ENCODE results near the gene GKN2. TPM values are rescaled to one million over a fixed set of nuclear protein-coding genes. Genes with fewer than 3 reads are reported as not detected.

Gene GKN2
- polyA plus RNA-seq, 1 donor from 2014 or later: not detected

- Histone ChIP-seq H3K36me3 (ENCODE audit: insufficient read depth, low read length) (no peaks in the 10 kb centered on the region), H4K20me1 (ENCODE audit: insufficient read depth) (no peaks in the 10 kb centered on the region), H3K9me2 (ENCODE audit: insufficient read depth, low read length) (no peaks in the 10 kb centered on the region), H3K4me2 (ENCODE audit: low read length) (no peak overlapping the region), H3K79me2 (replicated peaks; ENCODE audit: insufficient read depth, low read length) (no peaks in the 10 kb centered on the region), H3K9me3 (ENCODE audit: low read length) (no peaks in the 10 kb centered on the region), H3K27me3 (ENCODE audit: insufficient read depth, low read depth, low read length) (no peaks in the 10 kb centered on the region), H2AFZ (ENCODE audit: low read depth, low read length) (no peak overlapping the region), H3K9ac (ENCODE audit: low read length) (no peak overlapping the region), H3K27ac (ENCODE audit: low read length) (no peak overlapping the region), H3K4me3 (ENCODE audit: low read length) (no peak overlapping the region), H3F3A (ENCODE audit: insufficient read depth, low read length, poor library complexity, severe bottlenecking) (no peaks in the 10 kb centered on the region)
- TF ChIP-seq SMC3 (conservative IDR thresholded peaks at IDR 0.05; ENCODE audit: poor library complexity) (no peak), EP300 (conservative IDR thresholded peaks at IDR 0.05; ENCODE audit: poor library complexity, severe bottlenecking) (no peak)
Observed at GRCh38 chr2:68992341-68992740, 39.6 kb upstream of the GKN2 start.

- no peak overlapping the region for H2AFZ ChIP-seq (ENCODE audit: low read depth, low read length)
- H3K4me2 ChIP-seq (ENCODE audit: low read length): no peak overlapping the region
- H3K27ac ChIP-seq (ENCODE audit: low read length): no peak overlapping the region
- TF ChIP-seq RAD21 (conservative IDR thresholded peaks at IDR 0.05) (no peak), EP300 (conservative IDR thresholded peaks at IDR 0.05; ENCODE audit: poor library complexity, severe bottlenecking) (no peak), REST (IDR thresholded peaks at IDR 0.05; ENCODE audit: borderline replicate concordance) (no peak), EZH2 (IDR thresholded peaks at IDR 0.05; ENCODE audit: borderline replicate concordance, insufficient read depth, low read length, poor library complexity, severe bottlenecking) (no peak), POLR2AphosphoS5 (IDR thresholded peaks at IDR 0.05) (no peak), MXI1 (conservative IDR thresholded peaks at IDR 0.05; ENCODE audit: poor library complexity, severe bottlenecking) (no peak), TAF1 (IDR thresholded peaks at IDR 0.05; ENCODE audit: low read depth) (no peak), SMC3 (conservative IDR thresholded peaks at IDR 0.05; ENCODE audit: poor library complexity) (no peak)
- TF ChIP-seq, protein P1, sequence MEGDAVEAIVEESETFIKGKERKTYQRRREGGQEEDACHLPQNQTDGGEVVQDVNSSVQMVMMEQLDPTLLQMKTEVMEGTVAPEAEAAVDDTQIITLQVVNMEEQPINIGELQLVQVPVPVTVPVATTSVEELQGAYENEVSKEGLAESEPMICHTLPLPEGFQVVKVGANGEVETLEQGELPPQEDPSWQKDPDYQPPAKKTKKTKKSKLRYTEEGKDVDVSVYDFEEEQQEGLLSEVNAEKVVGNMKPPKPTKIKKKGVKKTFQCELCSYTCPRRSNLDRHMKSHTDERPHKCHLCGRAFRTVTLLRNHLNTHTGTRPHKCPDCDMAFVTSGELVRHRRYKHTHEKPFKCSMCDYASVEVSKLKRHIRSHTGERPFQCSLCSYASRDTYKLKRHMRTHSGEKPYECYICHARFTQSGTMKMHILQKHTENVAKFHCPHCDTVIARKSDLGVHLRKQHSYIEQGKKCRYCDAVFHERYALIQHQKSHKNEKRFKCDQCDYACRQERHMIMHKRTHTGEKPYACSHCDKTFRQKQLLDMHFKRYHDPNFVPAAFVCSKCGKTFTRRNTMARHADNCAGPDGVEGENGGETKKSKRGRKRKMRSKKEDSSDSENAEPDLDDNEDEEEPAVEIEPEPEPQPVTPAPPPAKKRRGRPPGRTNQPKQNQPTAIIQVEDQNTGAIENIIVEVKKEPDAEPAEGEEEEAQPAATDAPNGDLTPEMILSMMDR (IDR thresholded peaks at IDR 0.05; ENCODE audit: poor library complexity, severe bottlenecking): no peak
- H3K9ac ChIP-seq (ENCODE audit: low read length): no peak overlapping the region
- H3K36me3 ChIP-seq (ENCODE audit: insufficient read depth, low read length): no peaks in the 10 kb centered on the region
- no peaks in the 10 kb centered on the region for H3F3A ChIP-seq (ENCODE audit: insufficient read depth, low read length, poor library complexity, severe bottlenecking)
- no peaks in the 10 kb centered on the region for H3K9me3 ChIP-seq (ENCODE audit: low read length)
- no peaks in the 10 kb centered on the region for H3K79me2 ChIP-seq (replicated peaks; ENCODE audit: insufficient read depth, low read length)
- H3K27me3 ChIP-seq (ENCODE audit: insufficient read depth, low read depth, low read length): no peaks in the 10 kb centered on the region
- H3K9me2 ChIP-seq (ENCODE audit: insufficient read depth, low read length): no peaks in the 10 kb centered on the region
- H3K4me3 ChIP-seq (ENCODE audit: low read length): no peak overlapping the region
- no peaks in the 10 kb centered on the region for H4K20me1 ChIP-seq (ENCODE audit: insufficient read depth)
Observed at GRCh38 chr2:68989035-68989434, 36.3 kb upstream of the GKN2 start.

Data from neural cell (in vitro differentiated cells).